Tibial nerve (tissue), 4 donors: Measurements from ENCODE around the gene ARMH2. TPM values are rescaled to one million over a fixed set of nuclear protein-coding genes. Genes with fewer than 3 reads are reported as not detected.
"Not testable (repeated sequence)": the region's sequence is repeated elsewhere in the genome, so short reads cannot be mapped to it uniquely, and the experiment has no call there.

Experiments used
- DNase-seq, 2 donors: peaks; one replicate each; pipeline ENCODE4 v3.0.0-alpha.2; 2019; ENCODE audit warnings: low spot score in 2 of 2
- H3K27ac ChIP-seq, 4 donors: fragments of 200-600 bp; sonication (generic) in 3 of 4; one replicate each; pipeline ENCODE4 v1.5.1; 2017 to 2019; ENCODE audit warnings: mild to moderate bottlenecking in 1 of 4
- H3K27me3 ChIP-seq, 2 donors: fragments of 200-600 bp; sonication (generic) in 1 of 2; one replicate each; pipeline versions ENCODE4 v1.5.1 to v1.6.0; 2017 to 2019
- H3K36me3 ChIP-seq, 3 donors: fragments of 200-600 bp; sonication (generic); one replicate each; pipeline ENCODE4 v1.5.1; 2018 to 2019
- H3K4me1 ChIP-seq, 4 donors: fragments of 200-600 bp; sonication (generic) in 3 of 4; one replicate each; pipeline ENCODE4 v1.5.1; 2017 to 2019
- H3K4me3 ChIP-seq, 4 donors: fragments of 200-600 bp; sonication (generic) in 3 of 4; one replicate each; pipeline ENCODE4 v1.5.1; 2017 to 2019; ENCODE audit warnings: mild to moderate bottlenecking in 1 of 4, moderate library complexity in 1 of 4
- H3K9me3 ChIP-seq, 4 donors: fragments of 200-600 bp; sonication (generic) in 3 of 4; one replicate each; pipeline ENCODE4 v1.5.1; 2017 to 2019
- CTCF ChIP-seq, 5 experiments: fragments of 200-600 bp in 3 of 5; fragments of 450-650 bp in 2 of 5; sonication (generic) in 3 of 5; IDR thresholded peaks; one replicate each; pipeline ENCODE4 v1.5.1; 2016 to 2019; ENCODE audit warnings: antibody characterized with exemption in 5 of 5, mild to moderate bottlenecking in 3 of 5, moderate library complexity in 2 of 5
- EP300 ChIP-seq, 2 donors: sonication (generic); formaldehyde crosslinking; IDR thresholded peaks; one replicate each; pipeline ENCODE4 v1.6.1; 2017; ENCODE audit warnings: antibody characterized with exemption in 2 of 2, mild to moderate bottlenecking in 1 of 2
- POLR2A ChIP-seq, 2 donors: fragments of 450-650 bp; IDR thresholded peaks; one replicate each; pipeline ENCODE4 v1.6.1; 2017; ENCODE audit warnings: antibody characterized with exemption in 2 of 2, mild to moderate bottlenecking in 2 of 2, moderate library complexity in 2 of 2
- WGBS, 2 donors: methylation state at CpG; one replicate each; pipeline ENCODE4 v1.1.5; 2018; 5-methylcytosine and 5-hydroxymethylcytosine counted together
- total RNA-seq, 4 donors: library from RNA; depleted of rRNA; stranded (reverse); fragments of >200 nt; gene quantifications; one replicate each; pipeline ENCODE4 v1.1.0, GENCODE V29; 2016

Gene ARMH2
- total RNA-seq, 4 donors from 2014 or later, result not detected

GRCh38 chr6:24761193-24761835 lies 37.4 kb downstream of the ARMH2 start:
- DNase-seq, result no peak
- Histone ChIP-seq H3K9me3 (no peaks in the 10 kb centered on the region), H3K27me3 (no peaks in the 10 kb centered on the region), H3K4me1 (no peaks in the 10 kb centered on the region), H3K27ac (no peak overlapping the region), H3K36me3 (no peaks in the 10 kb centered on the region), H3K4me3 (no peak overlapping the region)
- TF ChIP-seq EP300 (IDR thresholded peaks at IDR 0.05), result no peak
- no peak for TF ChIP-seq POLR2A (IDR thresholded peaks at IDR 0.05)
- WGBS, 2 donors, result 83 to 89% methylated on average over 11 to 17 of the region's 17 CpGs

- Histone ChIP-seq H3K4me3 (no peak overlapping the region), H3K27ac (no peak overlapping the region), H3K36me3 (no peaks in the 10 kb centered on the region), H3K27me3 (no peaks in the 10 kb centered on the region), H3K9me3 (no peaks in the 10 kb centered on the region), H3K4me1 (no peaks in the 10 kb centered on the region)
- WGBS, 2 donors, result 90 to 92% methylated on average over 5 of the region's 5 CpGs
- DNase-seq, result no peak
- TF ChIP-seq POLR2A (IDR thresholded peaks at IDR 0.05) (no peak), CTCF (IDR thresholded peaks at IDR 0.05) (no peak), EP300 (IDR thresholded peaks at IDR 0.05) (no peak)
These were observed 38.5 kb downstream of the ARMH2 start for GRCh38 chr6:24760210-24760609.

- Histone ChIP-seq H3K9me3 (no peaks in the 10 kb centered on the region), H3K27me3 (no peaks in the 10 kb centered on the region), H3K27ac (no peak overlapping the region), H3K36me3 (no peaks in the 10 kb centered on the region), H3K4me1 (no peaks in the 10 kb centered on the region), H3K4me3 (no peak overlapping the region)
- no peak for DNase-seq
- WGBS, 2 donors, result 81 to 91% methylated on average over 3 of the region's 3 CpGs
- TF ChIP-seq CTCF (IDR thresholded peaks at IDR 0.05), result no peak
- no peak for TF ChIP-seq EP300 (IDR thresholded peaks at IDR 0.05)
- TF ChIP-seq POLR2A (IDR thresholded peaks at IDR 0.05), result no peak
These were observed 39.0 kb downstream of the ARMH2 start for GRCh38 chr6:24759718-24760117.

- no peak overlapping the region for H3K27ac ChIP-seq
- no peaks in the 10 kb centered on the region for H3K36me3 ChIP-seq
- no peak overlapping the region for H3K4me3 ChIP-seq
- WGBS, 2 donors, result 80 to 91% methylated on average over 6 of the region's 6 CpGs
- no peaks in the 10 kb centered on the region for H3K27me3 ChIP-seq
- H3K4me1 ChIP-seq, result no peaks in the 10 kb centered on the region
- no peaks in the 10 kb centered on the region for H3K9me3 ChIP-seq
- TF ChIP-seq CTCF (IDR thresholded peaks at IDR 0.05), result no peak
- TF ChIP-seq EP300 (IDR thresholded peaks at IDR 0.05), result no peak
- no peak for TF ChIP-seq POLR2A (IDR thresholded peaks at IDR 0.05)
- no peak for DNase-seq
These were observed 41.1 kb downstream of the ARMH2 start for GRCh38 chr6:24757611-24758010.

GRCh38 chr6:24755279-24755678 lies 43.4 kb downstream of the ARMH2 start:
- Histone ChIP-seq H3K4me3 (no peak overlapping the region), H3K36me3 (no peaks in the 10 kb centered on the region), H3K27ac (no peak overlapping the region), H3K4me1 (no peaks in the 10 kb centered on the region), H3K9me3 (no peaks in the 10 kb centered on the region), H3K27me3 (no peaks in the 10 kb centered on the region)
- DNase-seq, result no peak
- TF ChIP-seq EP300 (IDR thresholded peaks at IDR 0.05), result no peak
- no peak for TF ChIP-seq POLR2A (IDR thresholded peaks at IDR 0.05)
- TF ChIP-seq CTCF (IDR thresholded peaks at IDR 0.05), result no peak

- not testable (repeated sequence) for H3K27me3 ChIP-seq, H3K9me3 ChIP-seq, H3K4me1 ChIP-seq, H3K36me3 ChIP-seq, DNase-seq, H3K4me3 ChIP-seq, H3K27ac ChIP-seq
- whole genome bisulfite sequencing, 2 donors, result 79 to 82% methylated on average over 4 of the region's 4 CpGs
These were observed 44.3 kb downstream of the ARMH2 start for GRCh38 chr6:24754378-24754777.
